Colon (tissue), 2 donors: ENCODE measurements around the gene FADS1.

ENCODE experiments used
- FAIRE-seq: peaks from 2 replicates; lab custom pipeline; 2012; peaks lifted over from hg19 to GRCh38; lab: Jason Lieb, UNC
- donor health status: control.
- donor health status: control.

Gene FADS1

GRCh38 chr11:61776561-61777075 lies 40.2 kb downstream of the FADS1 start:
- no peak for FAIRE-seq

DNA sequence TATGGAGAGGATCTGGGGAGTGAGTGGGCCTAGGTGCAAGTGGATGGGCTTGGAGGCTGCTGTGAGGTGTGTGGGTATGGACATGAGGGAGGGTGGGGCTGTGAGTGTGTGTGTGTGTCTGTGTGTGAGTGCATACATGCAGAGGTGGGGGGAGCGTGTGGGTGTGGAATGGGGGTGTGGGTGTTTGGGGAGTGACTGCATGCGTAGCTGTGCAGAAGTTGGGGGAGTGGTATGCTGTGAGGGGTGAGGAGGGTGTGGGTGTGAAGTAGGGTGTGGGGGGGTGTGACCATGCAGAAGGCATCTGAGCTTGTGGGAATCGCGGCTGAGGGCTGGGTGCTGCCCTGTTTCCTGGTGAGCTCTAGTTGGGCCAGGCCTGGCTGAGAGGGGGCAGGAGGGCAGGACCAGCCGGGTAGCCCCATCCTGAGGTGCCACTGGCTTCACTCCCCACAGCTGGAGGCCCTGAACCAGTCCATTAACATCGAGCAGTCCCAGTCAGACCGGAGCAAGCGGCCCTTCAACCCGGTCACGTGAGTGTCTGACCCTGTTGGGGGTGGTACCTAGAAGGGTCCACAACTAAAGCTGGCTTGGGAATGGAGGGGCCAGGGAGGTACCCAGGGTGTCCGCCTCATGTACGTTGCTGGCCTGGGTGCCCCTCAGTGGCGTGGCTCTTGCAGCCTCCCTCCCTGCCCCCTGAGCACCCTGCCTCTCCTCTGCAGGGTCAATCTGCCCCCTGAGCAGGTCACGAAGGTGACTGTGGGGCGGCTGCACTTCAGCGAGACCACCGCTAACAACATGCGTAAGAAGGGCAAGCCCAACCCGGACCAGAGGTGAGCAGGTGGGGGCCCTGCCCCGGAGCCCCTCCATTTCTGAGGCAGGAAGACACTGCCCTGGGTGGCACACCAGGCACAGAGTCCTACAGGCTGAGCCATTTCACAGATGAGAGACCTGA lies 40.9 kb downstream of the FADS1 start:
- no peak for FAIRE-seq

- FAIRE-seq = no peak
Observed at GRCh38 chr11:61775106-61775505, 41.7 kb downstream of the FADS1 start.

GRCh38 chr11:61774411-61774810 lies 42.4 kb downstream of the FADS1 start:
- no peak for FAIRE-seq

DNA sequence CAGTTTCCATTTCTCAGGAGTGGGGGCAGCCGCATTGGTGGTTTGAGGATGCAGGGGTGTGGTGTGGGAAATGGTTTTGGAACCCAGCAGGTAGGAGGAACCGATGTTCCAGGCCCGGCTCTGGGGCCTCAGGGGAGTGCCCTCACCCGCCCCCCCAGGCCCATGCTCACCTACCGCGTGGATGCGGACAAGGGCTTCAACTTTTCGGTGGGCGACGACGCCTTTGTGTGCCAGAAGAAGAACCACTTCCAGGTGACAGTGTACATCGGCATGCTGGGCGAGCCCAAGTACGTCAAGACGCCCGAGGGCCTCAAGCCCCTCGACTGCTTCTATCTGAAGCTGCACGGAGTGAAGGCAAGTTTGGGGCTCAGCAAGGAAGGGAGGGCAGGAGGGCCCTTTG lies 43.0 kb downstream of the FADS1 start:
- no peak for FAIRE-seq

GRCh38 chr11:61773356-61773755 lies 43.4 kb downstream of the FADS1 start:
- no peak for FAIRE-seq

GRCh38 chr11:61771985-61772455 lies 44.8 kb downstream of the FADS1 start:
- no peak for FAIRE-seq

DNA sequence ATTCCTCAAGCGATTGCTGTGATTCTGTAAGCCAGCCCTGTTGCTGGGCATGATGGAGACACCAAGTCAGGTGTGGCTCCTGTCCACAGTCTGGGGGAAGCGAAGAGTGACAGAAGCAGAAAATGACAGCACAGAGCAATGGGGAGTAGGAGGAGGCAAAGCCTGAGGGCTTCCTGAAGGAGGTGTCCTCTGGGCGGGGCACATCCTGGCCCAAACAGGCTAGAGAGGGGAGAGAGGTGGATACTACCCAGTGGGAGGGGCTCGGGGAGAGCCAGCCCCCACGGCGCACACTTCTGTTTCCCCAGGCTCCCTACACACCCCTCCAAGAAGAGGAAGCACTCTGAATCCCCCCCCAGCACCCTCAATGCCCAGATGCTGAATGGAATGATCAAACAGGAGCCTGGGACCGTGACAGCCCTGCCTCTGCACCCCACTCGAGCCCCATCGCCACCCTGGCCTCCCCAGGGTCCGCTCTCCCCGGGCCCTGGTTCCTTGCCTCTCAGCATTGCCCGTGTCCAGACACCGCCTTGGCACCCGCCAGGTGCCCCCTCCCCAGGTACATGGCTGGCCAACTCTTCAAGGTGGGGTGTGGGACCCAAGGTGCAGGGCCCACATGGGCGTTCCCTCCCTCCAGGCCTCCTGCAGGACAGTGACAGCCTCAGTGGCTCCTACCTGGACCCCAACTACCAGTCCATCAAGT lies 45.5 kb downstream of the FADS1 start:
- FAIRE-seq = no peak

DNA sequence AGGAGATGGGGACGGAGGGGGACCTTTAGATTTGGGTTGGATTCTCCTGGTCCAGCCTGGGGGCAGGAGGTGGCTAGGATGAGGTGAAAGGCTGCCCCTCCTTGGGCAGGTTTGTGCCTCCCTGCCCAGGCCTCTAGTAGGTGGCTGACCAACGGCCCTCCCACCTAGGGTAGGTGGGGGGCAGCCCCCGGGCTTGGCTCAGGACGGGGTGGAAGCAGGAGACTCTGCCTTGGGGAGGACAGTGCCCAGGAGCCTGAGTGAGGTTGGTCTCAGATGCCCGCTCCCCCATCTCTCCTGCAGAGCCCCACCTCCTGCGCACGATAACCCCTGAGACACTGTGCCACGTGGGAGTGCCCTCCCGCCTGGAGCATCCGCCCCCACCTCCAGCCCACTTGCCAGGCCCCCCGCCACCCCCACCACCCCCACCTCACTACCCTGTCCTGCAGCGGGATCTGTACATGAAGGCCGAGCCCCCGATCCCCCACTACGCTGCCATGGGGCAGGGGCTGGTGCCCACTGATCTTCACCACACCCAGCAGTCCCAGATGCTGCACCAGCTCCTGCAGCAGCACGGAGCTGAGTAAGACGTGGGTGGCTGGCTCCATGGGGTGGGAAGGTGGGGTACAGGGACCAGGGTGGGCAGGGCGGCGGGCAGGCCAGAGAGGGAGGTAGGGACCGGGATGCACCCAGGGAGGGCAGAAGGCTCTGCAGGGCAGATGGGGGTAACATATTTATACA lies 46.7 kb downstream of the FADS1 start:
- no peak for FAIRE-seq

DNA sequence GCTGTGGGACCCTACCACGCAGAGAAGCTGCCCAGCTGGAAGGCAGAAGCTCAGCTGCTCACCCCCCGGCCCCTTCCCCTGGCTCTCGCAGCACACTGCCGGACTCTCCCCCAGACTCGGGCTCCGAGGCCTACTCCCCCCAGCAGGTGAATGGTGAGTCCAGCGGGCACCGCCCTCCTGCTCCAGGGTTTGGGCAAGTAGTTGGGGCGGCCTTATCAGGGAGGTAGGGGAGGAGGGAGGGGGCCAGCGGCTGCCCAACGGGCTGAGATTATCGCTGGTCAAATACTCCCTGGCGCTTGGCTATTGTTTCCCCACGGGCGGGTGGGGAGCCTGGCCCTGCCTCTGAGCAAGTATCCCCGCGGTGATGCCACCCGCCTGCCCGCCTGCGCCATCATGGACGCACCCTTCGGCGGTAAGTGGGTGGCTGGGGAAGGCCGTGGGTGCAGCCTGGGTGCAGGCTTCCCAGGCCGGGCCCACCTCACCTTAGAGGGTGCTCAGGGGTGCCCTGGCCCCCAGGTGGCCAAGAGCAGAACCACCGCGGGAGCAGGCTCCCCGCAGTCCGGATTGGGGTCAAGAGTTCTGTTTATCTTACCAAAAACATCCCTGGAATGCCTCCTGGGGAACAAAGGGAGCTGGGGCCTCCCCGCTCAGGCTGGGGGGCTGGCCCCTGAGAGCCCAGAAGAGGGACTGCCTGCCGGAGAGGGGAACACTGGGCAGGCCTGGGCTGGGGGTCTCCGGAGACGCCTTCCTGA lies 47.5 kb downstream of the FADS1 start:
- FAIRE-seq = no peak

DNA sequence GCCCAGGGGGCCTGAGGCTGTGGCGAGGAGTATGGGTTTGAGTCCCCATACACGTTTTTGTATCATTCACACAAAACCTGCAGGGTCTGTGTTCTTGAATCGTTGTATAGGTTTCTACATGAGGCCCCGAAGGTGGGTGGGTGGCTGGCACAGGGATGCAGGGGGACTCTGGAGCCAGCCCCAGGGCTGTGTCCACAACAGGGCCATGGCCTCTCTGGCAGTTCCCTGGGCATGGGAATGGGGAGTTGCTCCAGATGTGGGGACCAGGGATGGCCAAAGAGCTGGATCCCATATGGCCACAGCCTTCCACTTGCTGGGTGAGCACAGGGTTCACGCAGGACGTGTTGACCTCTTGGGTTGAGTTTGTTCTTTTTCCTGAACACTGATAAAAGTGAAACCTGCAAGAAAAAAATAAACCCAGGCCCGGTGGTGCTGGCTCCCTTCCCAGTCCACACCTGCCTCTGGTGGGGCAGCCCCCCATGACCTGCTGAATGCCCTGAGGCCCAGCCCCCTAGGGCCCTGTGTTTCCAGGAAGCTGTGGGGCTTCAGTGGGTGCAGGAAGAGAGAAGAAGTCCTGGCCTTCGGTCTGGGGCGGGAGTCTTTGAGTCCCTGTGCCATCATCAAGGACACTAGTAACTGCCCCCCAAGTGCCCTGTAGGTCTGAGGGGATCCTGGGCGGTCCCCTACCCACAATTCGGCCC lies 48.3 kb downstream of the FADS1 start:
- FAIRE-seq = no peak

- no peak for FAIRE-seq
Observed at GRCh38 chr11:61766353-61766841, 50.4 kb downstream of the FADS1 start.

DNA sequence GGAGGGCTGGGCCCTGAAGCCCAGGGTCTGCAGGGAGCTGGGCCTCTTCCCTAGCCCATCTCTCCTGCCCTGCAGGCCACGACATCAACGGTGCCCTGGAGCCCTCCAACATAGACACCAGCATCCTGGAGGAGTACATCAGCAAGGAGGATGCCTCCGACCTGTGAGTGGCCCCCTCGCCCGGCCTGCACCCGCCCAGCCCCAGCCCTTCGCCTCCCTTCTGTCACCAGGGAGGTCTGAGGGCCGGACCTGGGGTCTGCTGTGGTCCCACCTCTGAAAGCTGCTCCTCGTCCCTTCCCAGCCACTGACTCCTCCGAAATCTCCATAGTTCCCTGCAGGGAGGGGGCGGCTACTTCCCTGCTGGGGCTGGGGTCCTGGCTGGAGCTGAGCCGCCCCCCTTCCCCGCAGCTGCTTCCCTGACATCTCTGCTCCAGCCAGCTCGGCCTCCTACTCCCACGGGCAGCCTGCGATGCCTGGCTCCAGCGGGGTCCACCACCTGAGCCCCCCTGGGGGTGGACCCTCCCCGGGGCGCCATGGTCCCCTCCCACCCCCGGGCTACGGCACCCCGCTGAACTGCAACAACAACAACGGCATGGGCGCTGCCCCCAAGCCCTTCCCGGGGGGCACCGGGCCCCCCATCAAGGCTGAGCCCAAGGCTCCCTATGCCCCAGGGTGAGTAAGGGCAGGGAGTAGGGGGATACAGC lies 51.1 kb downstream of the FADS1 start:
- no peak for FAIRE-seq

DNA sequence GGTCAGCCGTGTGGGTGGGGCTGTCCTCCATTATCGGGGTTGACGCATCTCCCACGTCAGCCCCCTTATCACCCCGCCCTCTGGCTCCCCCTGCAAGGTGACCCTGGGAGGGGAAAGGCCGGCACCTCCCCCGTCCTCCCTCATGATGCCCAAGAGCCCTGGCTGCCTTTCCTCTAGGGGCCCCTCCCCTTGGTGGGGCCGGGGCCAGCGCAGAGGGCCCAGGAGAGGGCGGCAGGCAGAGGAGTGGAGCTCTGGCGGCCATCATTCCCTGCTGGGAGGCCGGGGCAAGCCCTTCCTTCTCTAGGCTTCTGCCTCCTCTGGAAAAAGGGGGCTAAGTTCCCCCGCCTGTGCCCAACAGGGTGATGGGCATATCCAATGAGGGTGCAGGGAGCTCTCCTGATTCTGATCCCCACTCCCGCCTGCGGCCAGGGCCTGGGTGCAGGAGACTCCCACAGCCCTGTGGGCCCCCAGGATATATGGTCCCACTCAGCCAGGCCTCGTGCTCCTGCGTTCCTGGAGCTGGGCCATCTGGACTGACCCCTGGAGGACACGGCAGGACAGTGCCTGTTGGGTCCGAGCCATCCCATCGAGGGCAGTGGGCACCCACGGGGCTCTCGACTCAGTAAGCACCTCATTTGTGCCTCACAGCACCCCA lies 52.1 kb downstream of the FADS1 start:
- FAIRE-seq = no peak

DNA sequence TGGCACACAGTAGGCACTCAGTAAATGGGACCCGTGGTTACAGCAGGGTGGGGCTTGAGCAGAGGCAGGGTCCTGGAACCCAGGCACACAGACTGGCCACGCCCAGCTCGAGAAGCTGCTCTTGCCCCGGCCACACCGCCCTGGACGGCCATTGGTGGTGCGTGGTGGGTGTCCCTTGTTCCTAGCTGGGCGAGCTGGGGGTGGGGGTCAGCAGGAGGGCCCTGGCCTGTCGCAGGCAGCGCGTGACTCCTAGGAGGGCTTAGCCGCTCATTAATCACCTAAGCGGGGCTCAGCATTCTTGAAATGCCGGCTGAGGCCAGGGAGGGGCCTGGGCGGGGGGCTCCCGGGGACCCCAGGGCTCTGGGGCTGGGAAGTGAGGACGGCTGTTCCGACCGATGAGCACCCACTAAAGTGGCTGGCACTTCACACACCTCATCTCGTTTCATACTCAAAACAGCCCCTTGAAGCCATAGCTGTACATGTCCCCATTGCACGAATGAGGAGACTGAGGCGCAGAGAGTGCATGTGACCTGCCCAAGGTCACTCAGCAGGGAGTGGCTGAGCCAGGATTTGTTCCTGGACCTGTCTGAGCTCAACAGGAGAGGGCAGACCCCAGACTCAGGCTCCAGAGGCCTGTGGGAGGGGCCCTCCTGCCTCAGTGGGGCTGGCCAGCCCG lies 52.7 kb downstream of the FADS1 start:
- no peak for FAIRE-seq

DNA sequence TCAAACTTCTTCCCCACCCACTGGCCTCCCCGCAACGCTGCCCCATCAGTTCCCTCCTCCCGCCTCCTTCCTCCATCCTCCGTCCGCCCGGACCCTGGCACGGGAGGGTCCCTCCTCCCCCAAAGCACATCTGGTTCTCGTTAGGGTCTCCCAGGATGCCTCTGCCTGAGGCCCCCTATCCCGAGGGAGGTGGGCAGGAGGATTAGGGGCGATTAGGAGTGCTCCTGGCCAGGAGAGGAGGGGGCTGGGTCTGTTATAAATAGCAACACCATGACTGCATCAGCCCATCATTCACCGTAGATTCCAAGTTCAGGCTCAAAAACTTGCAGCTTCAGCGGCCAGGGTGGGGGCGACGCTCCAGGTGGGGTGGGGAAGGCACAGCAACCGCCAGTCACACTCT lies 54.0 kb downstream of the FADS1 start:
- no peak for FAIRE-seq

GRCh38 chr11:61762223-61762615 lies 54.6 kb downstream of the FADS1 start:
- FAIRE-seq = no peak

DNA sequence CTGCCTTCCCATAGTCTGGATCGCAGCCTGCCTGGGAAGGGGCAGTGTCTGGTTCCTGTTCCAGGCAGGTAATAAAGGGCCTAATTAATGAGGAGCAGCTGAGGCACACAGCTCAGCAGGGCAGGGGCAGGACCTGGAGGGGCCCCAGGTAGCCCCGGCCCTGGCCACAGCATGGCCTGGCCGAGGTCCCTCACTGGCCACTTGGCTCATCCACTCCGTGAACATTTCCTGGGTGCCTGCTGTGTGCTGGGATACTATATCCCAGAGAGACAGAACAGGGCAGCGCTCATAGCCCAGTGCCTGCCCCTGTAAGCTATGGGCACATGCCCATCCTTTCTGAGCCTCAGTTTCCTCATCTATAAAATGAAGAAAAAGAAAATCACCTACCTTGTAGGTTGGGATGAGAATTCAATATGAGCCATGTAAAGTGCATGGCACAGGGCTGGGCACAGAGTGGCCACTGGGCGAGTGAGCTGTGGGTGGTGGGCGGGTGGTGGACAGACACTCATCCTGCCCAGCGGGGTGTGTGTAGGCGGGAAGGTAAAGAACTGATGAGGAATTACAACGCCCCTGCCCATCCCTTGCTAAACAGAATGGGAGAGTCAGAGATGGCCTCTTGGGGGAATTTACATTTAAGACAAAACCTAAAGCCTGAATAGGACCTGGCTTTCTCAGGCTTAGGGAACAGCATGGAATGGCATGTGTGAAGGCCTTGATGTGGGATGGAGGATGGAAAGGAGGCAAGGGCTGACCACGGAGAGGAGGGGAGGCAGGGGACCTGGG lies 55.2 kb downstream of the FADS1 start:
- no peak for FAIRE-seq
